Measurements from ENCODE around the gene FOXF2. TPM values are rescaled to one million over a fixed set of nuclear protein-coding genes. Genes with fewer than 3 reads are reported as not detected.

The FOXF2 gene
- under 1 TPM in 3 of 4 donors, not detected in 1; 0.51 to 0.88 (median 0.75) TPM for total RNA-seq

DNA sequence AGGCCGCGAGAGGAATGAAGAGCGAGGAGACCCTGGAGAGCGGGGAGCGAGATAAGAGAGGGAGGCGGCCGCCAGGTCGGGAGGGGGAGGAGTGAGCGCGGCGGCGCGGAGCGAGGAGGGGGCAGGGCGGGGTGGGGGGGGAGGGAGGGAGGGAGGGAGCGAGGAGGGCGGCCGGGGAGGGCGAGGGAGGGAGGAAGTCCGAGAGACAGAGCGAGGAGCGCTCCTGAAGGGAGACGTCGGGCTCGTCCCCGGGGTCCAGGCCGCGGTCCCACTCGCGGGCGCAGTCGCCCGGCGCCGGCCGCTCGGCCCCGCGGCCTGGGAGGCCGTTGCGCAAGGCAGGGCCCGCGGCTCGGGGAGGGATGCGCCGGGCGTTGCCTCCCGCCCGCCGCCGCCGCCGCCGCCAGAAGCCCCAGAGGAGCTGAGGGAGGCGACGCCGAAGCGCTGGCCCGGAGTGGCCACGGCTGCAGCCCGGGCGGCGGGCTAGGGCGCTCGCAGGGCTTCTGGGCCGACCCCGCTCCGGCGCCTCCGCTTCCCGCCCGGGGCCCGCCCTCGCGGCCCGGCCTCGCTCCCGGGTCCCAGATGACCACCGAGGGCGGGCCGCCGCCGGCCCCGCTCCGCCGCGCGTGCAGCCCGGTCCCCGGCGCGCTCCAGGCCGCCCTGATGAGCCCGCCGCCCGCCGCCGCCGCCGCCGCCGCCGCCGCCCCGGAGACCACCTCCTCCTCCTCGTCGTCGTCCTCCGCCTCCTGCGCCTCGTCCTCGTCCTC is at the start of gene FOXF2:
Gene FOXF2 (plus strand): TSS at position 208 of the 764 bp plus-strand sequence. CDS start 372 bp downstream, at position 580.
- TF ChIP-seq, protein P1, sequence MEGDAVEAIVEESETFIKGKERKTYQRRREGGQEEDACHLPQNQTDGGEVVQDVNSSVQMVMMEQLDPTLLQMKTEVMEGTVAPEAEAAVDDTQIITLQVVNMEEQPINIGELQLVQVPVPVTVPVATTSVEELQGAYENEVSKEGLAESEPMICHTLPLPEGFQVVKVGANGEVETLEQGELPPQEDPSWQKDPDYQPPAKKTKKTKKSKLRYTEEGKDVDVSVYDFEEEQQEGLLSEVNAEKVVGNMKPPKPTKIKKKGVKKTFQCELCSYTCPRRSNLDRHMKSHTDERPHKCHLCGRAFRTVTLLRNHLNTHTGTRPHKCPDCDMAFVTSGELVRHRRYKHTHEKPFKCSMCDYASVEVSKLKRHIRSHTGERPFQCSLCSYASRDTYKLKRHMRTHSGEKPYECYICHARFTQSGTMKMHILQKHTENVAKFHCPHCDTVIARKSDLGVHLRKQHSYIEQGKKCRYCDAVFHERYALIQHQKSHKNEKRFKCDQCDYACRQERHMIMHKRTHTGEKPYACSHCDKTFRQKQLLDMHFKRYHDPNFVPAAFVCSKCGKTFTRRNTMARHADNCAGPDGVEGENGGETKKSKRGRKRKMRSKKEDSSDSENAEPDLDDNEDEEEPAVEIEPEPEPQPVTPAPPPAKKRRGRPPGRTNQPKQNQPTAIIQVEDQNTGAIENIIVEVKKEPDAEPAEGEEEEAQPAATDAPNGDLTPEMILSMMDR (IDR thresholded peaks at IDR 0.05; ENCODE audit: low read depth) = no peak

DNA sequence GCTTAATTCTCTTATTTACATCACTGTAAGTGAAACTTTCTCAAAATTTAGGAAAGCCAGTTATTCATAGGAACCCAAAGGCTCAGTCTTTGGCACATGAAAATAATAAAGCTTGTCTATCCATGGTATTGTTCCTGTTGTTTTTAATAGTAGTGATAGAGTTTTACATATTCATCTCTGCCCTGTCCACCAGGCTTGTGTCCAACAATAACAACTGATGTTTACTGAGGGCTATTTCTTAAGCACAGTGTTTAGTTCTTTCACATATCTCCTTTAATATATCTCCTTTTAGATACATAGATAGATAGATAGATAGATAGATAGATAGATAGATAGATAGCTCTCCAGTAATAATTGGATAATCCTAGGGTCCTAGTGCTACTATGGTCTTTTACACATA is 43.3 kb upstream of the FOXF2 start:
- TF ChIP-seq, protein P1 (IDR thresholded peaks at IDR 0.05; ENCODE audit: low read depth) = no peak

DNA sequence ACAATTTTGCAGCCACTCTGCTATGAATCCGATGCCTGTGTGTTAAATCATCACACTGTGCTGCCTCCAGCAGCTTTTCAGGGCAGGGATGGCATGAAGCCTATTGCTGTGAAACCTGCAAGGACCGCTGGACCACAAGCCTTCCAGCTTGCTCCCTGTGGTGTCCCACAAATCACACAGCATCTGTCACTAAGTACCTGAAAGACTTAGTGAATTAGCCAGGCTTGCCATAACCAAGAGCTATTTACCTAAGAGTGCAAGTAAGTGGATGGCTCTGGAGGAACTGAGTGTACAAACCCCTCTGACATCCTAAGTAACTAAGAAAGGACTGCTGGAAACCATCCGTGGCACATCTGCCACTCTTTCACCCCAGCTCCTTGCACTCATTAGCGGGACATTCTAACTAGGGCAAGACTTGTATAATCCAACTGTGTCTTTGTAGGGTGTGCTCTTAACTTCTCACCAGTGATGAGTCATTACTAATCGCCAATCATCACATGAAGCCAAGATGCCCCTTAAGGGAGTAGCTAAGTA is 42.8 kb upstream of the FOXF2 start:
- TF ChIP-seq, protein P1 (IDR thresholded peaks at IDR 0.05; ENCODE audit: low read depth) = no peak

DNA sequence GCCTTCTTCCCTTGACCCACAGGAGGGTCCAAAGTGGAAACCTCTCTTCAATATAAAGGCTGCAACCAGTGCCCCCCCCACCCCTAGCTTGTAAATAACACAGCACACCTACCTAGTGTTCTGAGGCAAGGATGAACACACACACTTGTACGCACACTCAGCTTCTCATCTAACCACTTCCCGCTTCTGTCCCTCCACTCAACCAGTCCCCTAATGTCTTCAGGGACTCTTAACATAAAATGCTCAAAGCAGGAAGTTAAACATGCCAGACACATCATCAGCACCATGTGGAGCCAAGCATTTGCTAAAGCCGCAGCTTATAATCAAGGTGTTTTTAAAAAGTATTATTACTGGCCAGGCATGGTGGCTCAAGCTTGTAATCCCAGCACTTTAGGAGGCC is 42.2 kb upstream of the FOXF2 start:
- TF ChIP-seq, protein P1 (IDR thresholded peaks at IDR 0.05; ENCODE audit: low read depth) = no peak

DNA sequence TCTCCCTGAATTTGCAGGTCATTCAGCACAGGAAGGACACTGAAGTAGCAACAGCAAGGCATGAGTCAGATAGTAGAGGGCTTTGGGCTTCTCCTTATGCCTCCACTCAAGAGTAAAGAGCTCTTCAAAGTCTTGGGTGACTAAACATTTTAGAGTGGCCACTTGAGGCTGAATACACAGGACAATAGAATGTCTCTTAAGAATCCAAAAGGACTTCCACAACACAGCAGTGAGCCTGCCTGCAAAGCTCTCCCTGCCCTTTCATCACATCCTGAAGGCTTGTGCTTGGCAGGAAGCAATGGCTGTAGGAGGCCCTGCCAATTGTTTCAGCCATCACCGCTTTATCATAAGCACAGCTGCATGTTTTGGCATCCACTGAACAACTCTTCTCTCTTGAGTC is 40.7 kb upstream of the FOXF2 start:
- TF ChIP-seq, protein P1 (IDR thresholded peaks at IDR 0.05; ENCODE audit: low read depth) = no peak

DNA sequence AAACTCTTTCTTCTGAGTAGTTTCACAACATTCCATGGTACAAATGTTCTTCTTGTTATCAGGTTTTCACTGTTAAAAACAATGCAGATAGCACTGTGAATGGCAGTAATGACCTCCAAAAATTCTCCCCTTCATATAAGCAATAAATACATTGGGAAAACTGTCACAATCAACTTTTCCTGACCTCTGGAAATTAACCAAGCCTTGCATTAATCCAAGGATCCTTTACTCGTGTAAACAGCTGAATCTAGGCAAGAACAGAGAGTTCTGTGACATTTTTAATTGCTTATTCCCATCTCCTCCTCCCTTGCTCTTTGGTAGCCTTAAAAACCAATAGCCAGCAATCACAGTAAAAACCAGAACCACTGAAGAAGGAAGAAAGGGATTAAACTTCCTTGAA is 39.7 kb upstream of the FOXF2 start:
- TF ChIP-seq, protein P1 (IDR thresholded peaks at IDR 0.05; ENCODE audit: low read depth) = no peak

DNA sequence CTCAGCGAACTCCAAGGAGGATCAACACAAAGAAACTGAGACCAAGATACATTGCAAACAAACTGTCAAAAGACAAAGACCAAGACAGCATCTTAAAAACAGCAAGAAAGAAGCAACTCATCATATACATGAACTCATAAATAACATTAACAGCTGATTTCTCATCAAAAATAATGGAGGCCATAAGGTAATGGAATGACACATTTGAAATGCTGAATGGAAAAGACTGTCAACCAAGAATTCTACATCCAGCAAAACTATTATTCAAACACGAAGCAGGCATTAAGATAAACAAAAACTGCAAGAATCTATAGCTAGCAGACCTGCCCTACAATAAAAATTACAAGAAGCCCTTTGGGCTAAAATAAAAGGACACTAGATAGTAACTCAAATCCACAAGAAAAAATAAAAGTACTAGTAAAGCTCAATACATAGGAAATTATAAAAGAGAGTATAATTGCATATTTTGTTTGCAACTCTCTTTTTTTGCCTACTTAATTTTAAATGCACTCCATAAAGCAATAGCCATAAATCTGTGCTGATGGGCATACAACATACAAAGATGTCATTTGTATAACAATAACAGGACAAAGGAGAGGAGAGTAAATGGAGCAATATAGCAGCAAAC is 37.9 kb upstream of the FOXF2 start:
- TF ChIP-seq, protein P1 (IDR thresholded peaks at IDR 0.05; ENCODE audit: low read depth) = no peak

All from subcutaneous adipose tissue (tissue), 4 donors.